ENCODE measurements around the gene RIMBP2. TPM values are rescaled to one million over a fixed set of nuclear protein-coding genes. Genes with fewer than 3 reads are reported as not detected.

RIMBP2 gene
- total RNA-seq, 4 donors from 2014 or later: 0.29 to 8.2 (median 5.6) TPM

DNA sequence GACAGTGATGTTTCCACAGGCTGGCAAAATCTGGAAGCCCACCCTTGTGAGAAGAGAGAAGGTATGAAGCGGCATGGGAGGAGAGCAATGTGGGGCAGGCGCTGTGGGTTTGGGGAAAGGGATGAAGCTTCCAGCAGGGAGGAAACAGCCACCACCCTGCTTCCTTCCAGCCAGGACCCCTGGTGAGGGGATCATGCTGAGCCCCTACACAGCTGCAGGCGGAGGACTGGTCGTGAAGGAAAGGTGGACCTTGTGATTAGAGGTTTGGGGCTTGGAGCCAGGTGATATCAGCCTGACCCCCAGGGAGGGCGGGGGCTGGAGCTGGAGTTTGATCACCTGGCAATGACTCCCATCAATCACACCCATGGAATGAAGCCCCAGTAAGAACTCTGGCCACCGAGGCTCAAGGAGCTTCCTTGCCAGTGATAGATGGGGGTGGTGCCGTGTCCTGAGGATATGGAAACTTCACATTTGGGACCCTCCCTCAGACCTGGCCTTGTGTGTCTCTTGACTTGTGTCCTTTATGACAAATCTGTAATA, 48.6 kb downstream of the RIMBP2 start:
- no peak overlapping the region for H3K4me3 ChIP-seq
- intact Hi-C loops (cut with DNase I; ENCODE audit: low total_unique reads): no loop called here
- no peaks in the 10 kb centered on the region for H3K36me3 ChIP-seq
- no peak for DNase-seq
- H3K9me3 ChIP-seq: no peaks in the 10 kb centered on the region
- H3K27ac ChIP-seq: no peak overlapping the region
- no peaks in the 10 kb centered on the region for H3K4me1 ChIP-seq
- TF ChIP-seq POLR2A (IDR thresholded peaks at IDR 0.05): no peak
- TF ChIP-seq, protein P1, sequence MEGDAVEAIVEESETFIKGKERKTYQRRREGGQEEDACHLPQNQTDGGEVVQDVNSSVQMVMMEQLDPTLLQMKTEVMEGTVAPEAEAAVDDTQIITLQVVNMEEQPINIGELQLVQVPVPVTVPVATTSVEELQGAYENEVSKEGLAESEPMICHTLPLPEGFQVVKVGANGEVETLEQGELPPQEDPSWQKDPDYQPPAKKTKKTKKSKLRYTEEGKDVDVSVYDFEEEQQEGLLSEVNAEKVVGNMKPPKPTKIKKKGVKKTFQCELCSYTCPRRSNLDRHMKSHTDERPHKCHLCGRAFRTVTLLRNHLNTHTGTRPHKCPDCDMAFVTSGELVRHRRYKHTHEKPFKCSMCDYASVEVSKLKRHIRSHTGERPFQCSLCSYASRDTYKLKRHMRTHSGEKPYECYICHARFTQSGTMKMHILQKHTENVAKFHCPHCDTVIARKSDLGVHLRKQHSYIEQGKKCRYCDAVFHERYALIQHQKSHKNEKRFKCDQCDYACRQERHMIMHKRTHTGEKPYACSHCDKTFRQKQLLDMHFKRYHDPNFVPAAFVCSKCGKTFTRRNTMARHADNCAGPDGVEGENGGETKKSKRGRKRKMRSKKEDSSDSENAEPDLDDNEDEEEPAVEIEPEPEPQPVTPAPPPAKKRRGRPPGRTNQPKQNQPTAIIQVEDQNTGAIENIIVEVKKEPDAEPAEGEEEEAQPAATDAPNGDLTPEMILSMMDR (IDR thresholded peaks at IDR 0.05): no peak
- H3K27me3 ChIP-seq: no peaks in the 10 kb centered on the region

DNA sequence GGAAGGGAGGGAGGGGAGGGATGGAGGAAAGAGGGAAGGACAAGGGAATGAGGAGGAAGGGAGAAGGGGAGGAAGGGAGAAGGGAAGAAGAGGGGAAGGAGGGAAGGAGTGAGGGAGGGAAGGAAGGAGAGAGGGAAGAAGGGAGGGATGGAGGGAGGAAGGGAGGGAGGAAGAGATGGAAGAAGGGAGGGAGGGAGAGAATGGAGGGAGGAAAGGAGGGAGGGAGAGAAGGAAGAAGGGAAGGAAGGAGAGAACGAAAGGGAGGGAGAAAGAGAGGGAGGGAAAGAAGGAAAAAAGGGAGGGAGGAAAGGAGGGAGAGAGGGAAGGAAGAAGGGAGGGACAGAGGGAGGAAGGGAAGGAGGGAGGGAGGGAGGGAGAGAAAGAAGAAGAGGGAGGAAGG, 49.5 kb downstream of the RIMBP2 start:
- TF ChIP-seq POLR2A (IDR thresholded peaks at IDR 0.05): no peak
- TF ChIP-seq, protein P1 (IDR thresholded peaks at IDR 0.05): no peak
- intact Hi-C loops (cut with DNase I; ENCODE audit: low total_unique reads): no loop called here
- H3K27ac ChIP-seq: no peak overlapping the region
- no peaks in the 10 kb centered on the region for H3K4me1 ChIP-seq
- no peaks in the 10 kb centered on the region for H3K9me3 ChIP-seq
- H3K4me3 ChIP-seq: no peak overlapping the region
- no peak for DNase-seq
- no peaks in the 10 kb centered on the region for H3K36me3 ChIP-seq
- no peaks in the 10 kb centered on the region for H3K27me3 ChIP-seq

DNA sequence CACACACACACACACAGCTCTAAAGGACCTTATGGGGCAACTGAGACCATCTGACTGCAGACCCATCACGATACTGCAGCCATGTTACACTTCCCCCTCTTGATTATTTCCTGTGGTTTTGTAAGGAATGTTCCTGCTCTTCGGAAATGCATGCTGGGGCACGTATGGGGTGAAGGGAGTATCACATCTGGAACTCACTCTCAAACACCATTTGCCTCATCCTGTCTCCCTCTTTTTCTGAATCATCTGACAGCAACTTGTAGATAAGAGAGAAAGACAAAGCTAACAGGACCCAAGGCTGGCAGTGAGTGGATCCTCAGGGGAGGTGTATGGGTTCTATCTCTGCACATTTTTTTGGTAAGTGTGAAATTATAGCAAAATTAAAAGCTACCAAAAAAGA, 50.3 kb downstream of the RIMBP2 start:
- no peak for DNase-seq
- Histone ChIP-seq H3K4me3 (no peak overlapping the region), H3K27ac (no peak overlapping the region), H3K4me1 (no peaks in the 10 kb centered on the region), H3K36me3 (no peaks in the 10 kb centered on the region), H3K9me3 (no peaks in the 10 kb centered on the region), H3K27me3 (no peaks in the 10 kb centered on the region)
- TF ChIP-seq POLR2A (IDR thresholded peaks at IDR 0.05): no peak
- TF ChIP-seq, protein P1 (IDR thresholded peaks at IDR 0.05): no peak
- intact Hi-C loops (cut with DNase I; ENCODE audit: low total_unique reads): no loop called here

DNA sequence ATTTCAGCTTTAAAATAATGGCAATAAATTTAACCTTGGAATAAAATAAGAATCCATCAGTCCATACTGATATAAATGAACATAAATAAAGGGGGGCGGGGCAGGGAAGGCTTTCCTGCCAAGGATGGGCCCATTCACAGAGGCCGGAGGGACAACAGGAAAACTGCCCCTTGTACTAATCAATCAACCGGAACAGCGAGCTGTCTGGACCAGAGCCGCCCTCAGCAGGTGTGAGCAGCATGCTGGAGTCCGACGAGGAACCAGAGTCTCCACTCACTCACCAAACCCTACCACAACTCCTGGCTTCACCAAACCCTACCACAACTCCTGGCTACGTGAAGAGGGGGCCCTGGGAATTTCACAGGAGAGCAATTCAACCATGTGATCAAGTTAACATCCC, 51.3 kb downstream of the RIMBP2 start:
- H3K4me3 ChIP-seq: no peak overlapping the region
- H3K4me1 ChIP-seq: no peaks in the 10 kb centered on the region
- H3K36me3 ChIP-seq: no peaks in the 10 kb centered on the region
- no peaks in the 10 kb centered on the region for H3K27me3 ChIP-seq
- intact Hi-C loops (cut with DNase I; ENCODE audit: low total_unique reads): no loop called here
- TF ChIP-seq, protein P1 (IDR thresholded peaks at IDR 0.05): no peak
- TF ChIP-seq POLR2A (IDR thresholded peaks at IDR 0.05): no peak
- no peak for DNase-seq
- no peak overlapping the region for H3K27ac ChIP-seq
- H3K9me3 ChIP-seq: no peaks in the 10 kb centered on the region

DNA sequence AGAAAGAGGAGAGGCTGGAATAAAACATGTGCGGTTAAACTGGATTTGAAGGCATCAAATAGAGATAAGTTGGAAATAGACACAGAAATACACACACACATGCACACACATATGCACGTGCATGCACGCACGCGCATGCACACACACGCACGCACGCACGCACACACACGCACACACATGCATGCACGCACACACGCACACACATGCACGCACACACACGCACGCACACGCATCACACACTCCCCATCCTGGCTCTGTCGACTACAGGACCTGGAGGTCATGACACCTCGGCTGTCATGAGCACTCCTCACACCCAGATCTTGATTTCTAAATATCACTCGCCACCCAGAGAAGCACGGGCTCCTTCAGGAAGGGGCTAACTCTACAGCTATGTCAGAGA, 51.8 kb downstream of the RIMBP2 start:
- TF ChIP-seq POLR2A (IDR thresholded peaks at IDR 0.05): no peak
- TF ChIP-seq, protein P1 (IDR thresholded peaks at IDR 0.05): no peak
- Histone ChIP-seq H3K9me3 (no peaks in the 10 kb centered on the region), H3K27me3 (no peaks in the 10 kb centered on the region), H3K36me3 (no peaks in the 10 kb centered on the region), H3K27ac (no peak overlapping the region), H3K4me1 (no peaks in the 10 kb centered on the region), H3K4me3 (no peak overlapping the region)
- DNase-seq: no peak
- intact Hi-C loops (cut with DNase I; ENCODE audit: low total_unique reads): no loop called here

Measured in uterus (tissue), 4 donors.